ENCODE data around the gene MLLT3.

MLLT3 gene

GRCh38 chr9:20314981-20315380, 307.3 kb downstream of the MLLT3 start:
- peak in 1 of 2 donors; percentile 8 for DNase-seq (ENCODE audit: low read depth in 1 of 2, low spot score in 1 of 2)

- DNase-seq (ENCODE audit: low read depth in 1 of 2, low spot score in 1 of 2): no peak
Measured at GRCh38 chr9:20313415-20313814, 308.9 kb downstream of the MLLT3 start.

- DNase-seq (ENCODE audit: low read depth in 1 of 2, low spot score in 1 of 2): no peak
Measured at GRCh38 chr9:20312732-20313131, 309.6 kb downstream of the MLLT3 start.

- DNase-seq (ENCODE audit: low read depth in 1 of 2, low spot score in 1 of 2): no peak
Measured at GRCh38 chr9:20310024-20310423, 312.3 kb downstream of the MLLT3 start.

GRCh38 chr9:20309124-20309523, 313.2 kb downstream of the MLLT3 start:
- DNase-seq (ENCODE audit: low read depth in 1 of 2, low spot score in 1 of 2): no peak

- no peak for DNase-seq (ENCODE audit: low read depth in 1 of 2, low spot score in 1 of 2)
Measured at GRCh38 chr9:20307621-20308020, 314.7 kb downstream of the MLLT3 start.

GRCh38 chr9:20305452-20305851, 316.8 kb downstream of the MLLT3 start:
- no peak for DNase-seq (ENCODE audit: low read depth in 1 of 2, low spot score in 1 of 2)

- no peak for DNase-seq (ENCODE audit: low read depth in 1 of 2, low spot score in 1 of 2)
Measured at GRCh38 chr9:20303996-20304395, 318.3 kb downstream of the MLLT3 start.

GRCh38 chr9:20303066-20303465, 319.2 kb downstream of the MLLT3 start:
- no peak for DNase-seq (ENCODE audit: low read depth in 1 of 2, low spot score in 1 of 2)

- DNase-seq (ENCODE audit: low read depth in 1 of 2, low spot score in 1 of 2): no peak
Measured at GRCh38 chr9:20302197-20302596, 320.1 kb downstream of the MLLT3 start.

GRCh38 chr9:20300430-20301115, 321.7 kb downstream of the MLLT3 start:
- no peak for DNase-seq (ENCODE audit: low read depth in 1 of 2, low spot score in 1 of 2)

GRCh38 chr9:20297646-20298084, 324.6 kb downstream of the MLLT3 start:
- DNase-seq (ENCODE audit: low read depth in 1 of 2, low spot score in 1 of 2): no peak

GRCh38 chr9:20295555-20295954, 326.7 kb downstream of the MLLT3 start:
- DNase-seq (ENCODE audit: low read depth in 1 of 2, low spot score in 1 of 2): no peak

- no peak for DNase-seq (ENCODE audit: low read depth in 1 of 2, low spot score in 1 of 2)
Measured at GRCh38 chr9:20294046-20294750, 328.1 kb downstream of the MLLT3 start.

- no peak for DNase-seq (ENCODE audit: low read depth in 1 of 2, low spot score in 1 of 2)
Measured at GRCh38 chr9:20292002-20292401, 330.3 kb downstream of the MLLT3 start.
